ENCODE measurements around the gene ACBD3. TPM values are rescaled to one million over a fixed set of nuclear protein-coding genes. Genes with fewer than 3 reads are reported as not detected.

Gene ACBD3
- total RNA-seq, 4 donors from 2014 or later = 37.0 to 64.7 (median 52.1) TPM

DNA sequence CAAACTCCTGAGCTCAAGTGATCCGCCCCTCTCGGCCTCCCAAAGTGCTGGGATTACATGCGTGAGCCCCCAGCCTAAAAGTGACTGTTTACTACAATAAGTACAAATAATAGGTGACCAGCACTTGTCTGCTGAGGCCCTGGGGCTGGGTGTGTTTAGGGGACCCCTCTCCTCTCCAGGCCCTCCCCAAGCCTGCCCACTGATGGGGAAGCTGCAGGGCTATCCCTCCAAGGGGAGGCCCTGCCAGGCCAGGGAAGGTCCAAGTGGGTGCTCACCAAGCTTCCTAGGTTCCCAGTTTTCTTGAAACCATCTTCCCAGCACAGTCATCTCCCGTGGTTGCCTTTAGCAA is 63.4 kb downstream of the ACBD3 start:
- peak overlapping the region; percentile 86 to 98 (median 94) for H3K27ac ChIP-seq
- intact Hi-C loops (cut with DNase I) = loop anchor here (5.0 kb wide), 1 partner anchor 56 kb away; no protein-coding TSS in a partner anchor
- peaks cover 27 to 69% (median 31%) of the 10 kb centered on the region in 3 donors for H3K4me1 ChIP-seq
- peak overlapping the region in 3 of 4 donors; percentile 64 to 81 (median 73) for H3K4me3 ChIP-seq
- no peaks in the 10 kb centered on the region for H3K9me3 ChIP-seq
- no peaks in the 10 kb centered on the region for H3K36me3 ChIP-seq
- WGBS, 2 donors = 49 to 52% methylated on average over 3 to 4 of the region's 4 CpGs
- no peaks in the 10 kb centered on the region for H3K27me3 ChIP-seq
- TF ChIP-seq, protein P1, sequence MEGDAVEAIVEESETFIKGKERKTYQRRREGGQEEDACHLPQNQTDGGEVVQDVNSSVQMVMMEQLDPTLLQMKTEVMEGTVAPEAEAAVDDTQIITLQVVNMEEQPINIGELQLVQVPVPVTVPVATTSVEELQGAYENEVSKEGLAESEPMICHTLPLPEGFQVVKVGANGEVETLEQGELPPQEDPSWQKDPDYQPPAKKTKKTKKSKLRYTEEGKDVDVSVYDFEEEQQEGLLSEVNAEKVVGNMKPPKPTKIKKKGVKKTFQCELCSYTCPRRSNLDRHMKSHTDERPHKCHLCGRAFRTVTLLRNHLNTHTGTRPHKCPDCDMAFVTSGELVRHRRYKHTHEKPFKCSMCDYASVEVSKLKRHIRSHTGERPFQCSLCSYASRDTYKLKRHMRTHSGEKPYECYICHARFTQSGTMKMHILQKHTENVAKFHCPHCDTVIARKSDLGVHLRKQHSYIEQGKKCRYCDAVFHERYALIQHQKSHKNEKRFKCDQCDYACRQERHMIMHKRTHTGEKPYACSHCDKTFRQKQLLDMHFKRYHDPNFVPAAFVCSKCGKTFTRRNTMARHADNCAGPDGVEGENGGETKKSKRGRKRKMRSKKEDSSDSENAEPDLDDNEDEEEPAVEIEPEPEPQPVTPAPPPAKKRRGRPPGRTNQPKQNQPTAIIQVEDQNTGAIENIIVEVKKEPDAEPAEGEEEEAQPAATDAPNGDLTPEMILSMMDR (IDR thresholded peaks at IDR 0.05) = no peak
- no peak for DNase-seq

DNA sequence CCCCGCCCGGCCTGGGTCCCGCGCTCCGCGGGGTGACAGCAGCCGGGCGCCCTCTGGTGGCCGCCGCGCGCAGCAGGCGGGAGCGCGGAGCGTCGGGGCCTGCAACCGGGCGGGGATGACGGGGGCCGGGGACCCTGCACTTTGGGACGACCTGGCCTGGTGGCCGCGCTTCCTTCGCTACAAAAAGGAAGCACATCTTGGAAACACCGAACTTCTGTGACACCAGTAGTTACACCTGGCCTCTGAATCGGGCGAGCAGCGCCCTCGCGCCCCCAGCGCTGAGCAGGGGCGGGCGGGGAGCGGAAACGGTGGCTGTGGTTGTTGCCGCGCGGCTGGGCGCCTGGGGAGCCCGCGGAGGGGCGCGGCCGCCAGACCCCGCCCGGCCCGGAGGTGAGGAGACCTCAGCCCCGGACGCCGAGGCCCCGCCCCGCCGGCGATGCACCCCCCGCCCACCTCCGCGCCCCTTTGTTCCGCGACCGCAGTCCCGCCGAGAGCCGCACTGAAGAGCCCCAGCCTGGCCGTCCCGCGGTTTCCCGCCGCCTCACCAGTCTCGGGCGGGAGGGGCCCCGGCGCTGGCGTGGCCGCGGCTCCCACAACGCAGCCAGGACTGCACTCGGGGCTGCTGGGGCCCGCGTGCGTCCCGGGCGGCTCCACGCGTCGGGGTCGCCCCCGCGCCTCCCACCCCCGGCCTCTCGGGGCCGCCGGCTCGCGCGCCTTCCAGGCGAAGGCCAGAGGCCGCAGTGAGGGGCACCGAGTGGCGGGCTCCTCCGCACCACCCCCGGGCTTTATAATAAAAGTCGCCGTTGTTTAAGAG is 64.7 kb downstream of the ACBD3 start:
- peaks cover 20 to 55% (median 27%) of the 10 kb centered on the region in 3 donors for H3K4me1 ChIP-seq
- no peaks in the 10 kb centered on the region for H3K27me3 ChIP-seq
- peak overlapping the region; percentile 64 to 81 (median 76) for H3K4me3 ChIP-seq
- no peaks in the 10 kb centered on the region for H3K9me3 ChIP-seq
- TF ChIP-seq, protein P1 (IDR thresholded peaks at IDR 0.05) = peak; percentile 70 to 99 (median 96)
- peak in 1 of 4 donors; percentile 35 for TF ChIP-seq POLR2A (IDR thresholded peaks at IDR 0.05)
- no peaks in the 10 kb centered on the region for H3K36me3 ChIP-seq
- H3K27ac ChIP-seq = peak overlapping the region; percentile 86 to 98 (median 94)
- no CpG with 5 or more reads among the region's 104 CpGs for WGBS, 2 donors
- no peak for DNase-seq
- intact Hi-C loops (cut with DNase I) = loop anchor here (5.0 kb wide), 1 partner anchor 54 kb away; no protein-coding TSS in a partner anchor

DNA sequence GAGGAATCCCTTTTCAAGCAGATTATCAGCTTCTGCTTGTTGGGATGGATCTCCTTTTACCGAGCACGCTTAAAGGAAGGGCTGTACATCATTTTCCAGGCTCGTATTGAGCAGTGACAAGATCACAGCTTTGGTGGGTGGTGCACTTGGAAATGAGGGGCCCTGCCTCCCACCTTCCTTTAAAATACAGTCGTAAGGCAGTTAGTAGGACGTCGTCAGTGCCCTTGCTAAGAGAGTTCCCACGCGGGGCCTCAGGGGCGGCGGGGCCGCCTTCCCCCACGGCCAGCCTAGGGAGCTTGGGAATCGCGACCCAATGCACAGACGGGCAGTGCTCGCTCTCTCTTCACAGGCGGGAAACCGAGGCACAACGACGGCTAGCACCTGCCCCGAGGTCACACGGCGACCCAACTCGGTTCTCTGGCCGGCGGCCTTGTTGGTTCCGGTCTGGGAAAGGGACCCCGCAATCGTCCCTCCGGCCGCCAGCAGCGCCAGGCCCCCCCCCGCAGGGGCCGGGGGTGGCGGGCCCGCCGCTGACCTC is 65.4 kb downstream of the ACBD3 start:
- no peak for DNase-seq
- no peaks in the 10 kb centered on the region for H3K9me3 ChIP-seq
- peak overlapping the region; percentile 86 to 98 (median 94) for H3K27ac ChIP-seq
- peak overlapping the region; percentile 64 to 81 (median 76) for H3K4me3 ChIP-seq
- peaks cover 20 to 57% (median 32%) of the 10 kb centered on the region in 3 donors for H3K4me1 ChIP-seq
- 44 to 80% methylated on average over 3 to 4 of the region's 37 CpGs for WGBS, 2 donors
- intact Hi-C loops (cut with DNase I) = loop anchor here (5.0 kb wide), 1 partner anchor 54 kb away; no protein-coding TSS in a partner anchor
- H3K27me3 ChIP-seq = no peaks in the 10 kb centered on the region
- TF ChIP-seq, protein P1 (IDR thresholded peaks at IDR 0.05) = no peak
- no peak for TF ChIP-seq POLR2A (IDR thresholded peaks at IDR 0.05)
- H3K36me3 ChIP-seq = no peaks in the 10 kb centered on the region

DNA sequence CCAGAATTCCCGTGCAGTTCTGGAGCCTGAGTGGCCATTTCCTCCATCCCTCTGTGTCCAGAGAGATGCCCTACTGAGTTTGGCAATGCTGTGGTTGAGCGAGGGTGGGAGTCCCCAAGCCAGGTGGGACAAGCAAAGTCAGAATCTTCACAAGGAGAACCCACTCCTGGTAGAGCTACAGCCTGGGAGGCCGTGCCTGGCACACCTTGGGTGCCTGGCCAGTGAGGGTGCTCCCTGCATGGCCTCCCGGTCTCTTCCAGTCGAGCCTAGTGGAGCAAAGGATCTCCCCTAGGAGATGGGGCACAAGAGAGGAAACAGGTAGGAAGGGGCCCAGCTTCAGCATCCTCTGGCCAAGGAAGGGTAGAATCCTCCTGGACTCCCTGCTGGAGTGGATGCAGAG is 66.1 kb downstream of the ACBD3 start:
- DNase-seq = no peak
- Histone ChIP-seq H3K9me3 (no peaks in the 10 kb centered on the region), H3K36me3 (no peaks in the 10 kb centered on the region), H3K4me1 (peaks cover 20 to 57% (median 30%) of the 10 kb centered on the region in 3 donors), H3K27me3 (no peaks in the 10 kb centered on the region), H3K27ac (no peak overlapping the region), H3K4me3 (no peak overlapping the region)
- no peak for TF ChIP-seq POLR2A (IDR thresholded peaks at IDR 0.05)
- TF ChIP-seq, protein P1 (IDR thresholded peaks at IDR 0.05) = no peak
- intact Hi-C loops (cut with DNase I) = loop anchor here (5.0 kb wide), 1 partner anchor 53 kb away; no protein-coding TSS in a partner anchor
- 80% methylated on average over 2 of the region's 5 CpGs; no CpG with 5 or more reads in 1 of the 2 donors for WGBS, 2 donors

DNA sequence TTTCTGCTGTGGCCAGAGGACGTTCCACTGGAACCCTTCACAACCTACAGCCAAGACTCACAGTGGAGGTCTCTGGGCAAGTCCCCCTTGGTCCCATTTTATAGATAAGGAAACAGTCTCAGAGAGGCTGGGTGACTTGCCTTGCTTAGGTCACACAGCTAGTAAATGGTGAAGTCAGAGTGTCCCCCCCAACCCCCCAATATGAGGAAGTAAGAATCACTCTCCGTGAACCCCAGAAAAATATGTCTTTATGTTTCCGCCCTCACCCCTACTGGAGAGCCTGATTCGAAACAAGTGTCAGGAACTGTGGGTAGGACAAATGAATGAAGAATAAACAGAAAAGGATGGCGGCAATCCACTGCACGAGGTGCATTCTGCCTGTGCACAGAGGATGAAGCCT is 67.4 kb downstream of the ACBD3 start:
- TF ChIP-seq, protein P1 (IDR thresholded peaks at IDR 0.05) = no peak
- 82 to 87% methylated on average over 3 to 5 of the region's 6 CpGs for WGBS, 2 donors
- intact Hi-C loops (cut with DNase I) = no loop called here

More for the DNA sequence above, 67.4 kb downstream of the ACBD3 start:
- peaks cover 19 to 44% (median 29%) of the 10 kb centered on the region in 3 donors for H3K4me1 ChIP-seq
- no peak for DNase-seq
- H3K4me3 ChIP-seq = no peak overlapping the region
- no peaks in the 10 kb centered on the region for H3K36me3 ChIP-seq
- no peaks in the 10 kb centered on the region for H3K27me3 ChIP-seq
- H3K9me3 ChIP-seq = no peaks in the 10 kb centered on the region
- no peak overlapping the region for H3K27ac ChIP-seq

Data from esophagus squamous epithelium (tissue), 5 donors.